ENCODE data around the gene ITGB1BP1. TPM values are rescaled to one million over a fixed set of nuclear protein-coding genes. Genes with fewer than 3 reads are reported as not detected.

ITGB1BP1 gene
- total and polyA plus RNA-seq, 2 of the 13 experiments (the other 11 are each of a cell fraction or from before 2014, with no cell fraction given) = 106 to 108 TPM

- intact Hi-C loops (cut with micrococcal nuclease; ENCODE audit: unreplicated experiment) = no loop called here
- H2AFZ ChIP-seq (ENCODE audit: low read length) = no peak overlapping the region
- FAIRE-seq = no peak
- no peaks in the 10 kb centered on the region for H3K79me2 ChIP-seq (ENCODE audit: insufficient read depth, low read length)
- H3K9ac ChIP-seq (ENCODE audit: insufficient read depth, low read depth, low read length) = no peak overlapping the region
- peaks cover 16% of the 10 kb centered on the region for H3K4me1 ChIP-seq (ENCODE audit: insufficient read depth, low read length)
- no peak overlapping the region for H3K27ac ChIP-seq (ENCODE audit: extremely low read length, insufficient read depth, low read length)
- no TSS peak for BruUV-seq (replicated peaks)
- no peaks in the 10 kb centered on the region for H3K9me3 ChIP-seq (ENCODE audit: low read length)
- WGBS (ENCODE audit: low lambda C conversion rate) = 96% methylated on average over 9 of the region's 9 CpGs
- H3K36me3 ChIP-seq (replicated peaks in 1 of 2; ENCODE audit: control insufficient read depth in 1 of 2, insufficient read depth in 2 of 2, low read length in 2 of 2) = peaks cover 12 to 45% of the 10 kb centered on the region in 2 experiments; a peak in 4 of 5 replicates
- no peaks in the 10 kb centered on the region for H4K20me1 ChIP-seq (ENCODE audit: insufficient read depth, low read length)
- TF ChIP-seq NR2F6 (IDR thresholded peaks at IDR 0.05) = no peak
- no peak for TF ChIP-seq NR2F6 (CRISPR knock-in tag; IDR thresholded peaks at IDR 0.05)
- no peak for TF ChIP-seq ZHX1 (CRISPR knock-in tag; IDR thresholded peaks at IDR 0.05; ENCODE audit: low read depth)
- no peak for TF ChIP-seq XBP1 (CRISPR knock-in tag; IDR thresholded peaks at IDR 0.05)
- no peak for TF ChIP-seq ZNF18 (CRISPR knock-in tag; IDR thresholded peaks at IDR 0.05; ENCODE audit: insufficient replicate concordance)
- TF ChIP-seq CEBPZ (IDR thresholded peaks at IDR 0.05; ENCODE audit: low read length) = no peak
- TF ChIP-seq FOXP1 (IDR thresholded peaks at IDR 0.05) = no peak
- no peak for TF ChIP-seq FOXP1 (CRISPR knock-in tag; IDR thresholded peaks at IDR 0.05)
- no peak for TF ChIP-seq JARID2 (CRISPR knock-in tag; IDR thresholded peaks at IDR 0.05; ENCODE audit: insufficient replicate concordance)
- no peak for TF ChIP-seq ZNF703 (CRISPR knock-in tag; IDR thresholded peaks at IDR 0.05; ENCODE audit: borderline replicate concordance)
- POLR2A ChIA-PET = interaction anchor here (1.4 kb wide), 1 partner anchor 158 kb away, joined by 4 read pairs; the partner anchor contains the start of gene YWHAQ
- CTCF ChIA-PET (ENCODE audit: low intra/inter-chr PET ratio, low total read pairs) = no interaction called here
- H3K4me3 ChIP-seq (replicated peaks in 1 of 3; ENCODE audit: insufficient read depth in 1 of 3, low read depth in 2 of 3, low read length in 3 of 3) = no peak overlapping the region
- no peak for ATAC-seq
- no peaks in the 10 kb centered on the region for H3K27me3 ChIP-seq (ENCODE audit: control insufficient read depth in 1 of 2, insufficient read depth in 2 of 2, low read length in 2 of 2)
- in situ Hi-C loops (cut with HindIII; ENCODE audit: extremely low pct_ligation_motif_present, low pct_unique_long_range_greater_than_20kb) = no loop called here
- no peak overlapping the region for H3K4me2 ChIP-seq (ENCODE audit: low read depth, low read length)
- DNase-seq (ENCODE audit: low spot score) = no peak
Measured at GRCh38 chr2:9472511-9472910, 49.2 kb upstream of the ITGB1BP1 start.

Measured in HepG2 (cell line).